Vagina (tissue), 2 donors: Measurements from ENCODE around the gene MED13L.

ENCODE experiments used
- POLR2A ChIP-seq, 2 donors: fragments of 450-650 bp; IDR thresholded peaks; one replicate each; pipeline ENCODE4 v1.6.1; 2017; ENCODE audit warnings: antibody characterized with exemption in 2 of 2, mild to moderate bottlenecking in 2 of 2, moderate library complexity in 2 of 2
- TF ChIP-seq, protein P1 (sequence below), 3 experiments: fragments of 450-650 bp in 2 of 3; fragments of 200-600 bp in 1 of 3; sonication (generic) in 1 of 3; IDR thresholded peaks; one replicate each; pipeline ENCODE4 v1.5.1; 2017 to 2019; ENCODE audit warnings: antibody characterized with exemption in 3 of 3, mild to moderate bottlenecking in 2 of 3, moderate library complexity in 2 of 3

GRCh38 chr12:116142936-116143898, 134.3 kb downstream of the MED13L start:
- TF ChIP-seq, protein P1, sequence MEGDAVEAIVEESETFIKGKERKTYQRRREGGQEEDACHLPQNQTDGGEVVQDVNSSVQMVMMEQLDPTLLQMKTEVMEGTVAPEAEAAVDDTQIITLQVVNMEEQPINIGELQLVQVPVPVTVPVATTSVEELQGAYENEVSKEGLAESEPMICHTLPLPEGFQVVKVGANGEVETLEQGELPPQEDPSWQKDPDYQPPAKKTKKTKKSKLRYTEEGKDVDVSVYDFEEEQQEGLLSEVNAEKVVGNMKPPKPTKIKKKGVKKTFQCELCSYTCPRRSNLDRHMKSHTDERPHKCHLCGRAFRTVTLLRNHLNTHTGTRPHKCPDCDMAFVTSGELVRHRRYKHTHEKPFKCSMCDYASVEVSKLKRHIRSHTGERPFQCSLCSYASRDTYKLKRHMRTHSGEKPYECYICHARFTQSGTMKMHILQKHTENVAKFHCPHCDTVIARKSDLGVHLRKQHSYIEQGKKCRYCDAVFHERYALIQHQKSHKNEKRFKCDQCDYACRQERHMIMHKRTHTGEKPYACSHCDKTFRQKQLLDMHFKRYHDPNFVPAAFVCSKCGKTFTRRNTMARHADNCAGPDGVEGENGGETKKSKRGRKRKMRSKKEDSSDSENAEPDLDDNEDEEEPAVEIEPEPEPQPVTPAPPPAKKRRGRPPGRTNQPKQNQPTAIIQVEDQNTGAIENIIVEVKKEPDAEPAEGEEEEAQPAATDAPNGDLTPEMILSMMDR (IDR thresholded peaks at IDR 0.05), result no peak
- TF ChIP-seq POLR2A (IDR thresholded peaks at IDR 0.05), result no peak
